Measurements from ENCODE around the gene AADACL3. TPM values are rescaled to one million over a fixed set of nuclear protein-coding genes. Genes with fewer than 3 reads are reported as not detected.

The AADACL3 gene
- total and polyA plus RNA-seq, 9 of the 15 experiments (the other 6 are each of a cell fraction or from before 2014, with no cell fraction given): not detected

- TF ChIP-seq FOXM1 (IDR thresholded peaks at IDR 0.05; ENCODE audit: low read depth) (peak; percentile 86; the same call in 1 of the 2 replicates), FOXM1 (CRISPR knock-in tag; IDR thresholded peaks at IDR 0.05; ENCODE audit: low read depth) (0 out of 2 replicates have a peak, but pooled peaks have one; percentile 45), HDAC2 (IDR thresholded peaks at IDR 0.05) (peak; percentile 70; the same call in 1 of the 2 replicates), HMBOX1 (IDR thresholded peaks at IDR 0.05) (peak; percentile 32; the same call in 1 of the 2 replicates), FOS (IDR thresholded peaks at IDR 0.05; ENCODE audit: extremely low read depth, insufficient read length) (no peak), HNRNPUL1 (IDR thresholded peaks at IDR 0.05; ENCODE audit: low read length) (no peak), L3MBTL2 (IDR thresholded peaks at IDR 0.05) (peak; percentile 80), AFF1 (IDR thresholded peaks at IDR 0.05; ENCODE audit: low read depth in 1 of 2, partially characterized antibody in 2 of 2) (peak; percentile 59 to 69), ZNF76 (CRISPR knock-in tag; IDR thresholded peaks at IDR 0.05; ENCODE audit: borderline replicate concordance) (0 out of 2 replicates have a peak, but pooled peaks have one; percentile 39), BACH1 (tag; IDR thresholded peaks at IDR 0.05) (peak; percentile 33), FOSL1 (tag; conservative IDR thresholded peaks at IDR 0.05) (peak; percentile 76), JUND (IDR thresholded peaks at IDR 0.05; ENCODE audit: borderline replicate concordance, low read depth, low read length) (peak; percentile 76), JUND (tag; IDR thresholded peaks at IDR 0.05; ENCODE audit: borderline replicate concordance, low read depth, low read length) (peak; percentile 44; the same call in 1 of the 3 replicates)
Observed at GRCh38 chr1:12745126-12745991, 29.4 kb downstream of the AADACL3 start (continued).
